Astrocyte (in vitro differentiated cells and primary cell): ENCODE measurements around the gene PPP3R1. TPM values are rescaled to one million over a fixed set of nuclear protein-coding genes. Genes with fewer than 3 reads are reported as not detected.

Source experiments
- DNase-seq: peaks from one replicate; pipeline ENCODE4 v3.0.0-alpha.2; 2010; ENCODE audit warnings: low read depth
- FAIRE-seq: peaks from 2 replicates; lab custom pipeline; 2011; peaks lifted over from hg19 to GRCh38; lab: Jason Lieb, UNC
- H2AFZ ChIP-seq: 2 replicates; pipeline ENCODE4 v1.6.0; 2012; ENCODE audit warnings: low read depth, low read length, inconsistent platforms
- H3K27ac ChIP-seq: 2 replicates; pipeline ENCODE4 v1.5.1; 2011; ENCODE audit warnings: low read depth, low read length, inconsistent platforms
- H3K27me3 ChIP-seq: 2 replicates; pipeline ENCODE4 v1.6.0; 2011; ENCODE audit warnings: low read length, inconsistent platforms; ENCODE audit not compliant: insufficient read depth
- H3K36me3 ChIP-seq: 2 replicates; pipeline ENCODE4 v1.5.1; 2011; ENCODE audit warnings: low read length, inconsistent platforms; ENCODE audit not compliant: insufficient read depth
- H3K4me1 ChIP-seq: 2 replicates; pipeline ENCODE4 v1.5.1; 2011; ENCODE audit warnings: low read length, inconsistent platforms; ENCODE audit not compliant: insufficient read depth
- H3K4me2 ChIP-seq: 2 replicates; pipeline ENCODE4 v1.6.0; 2012; ENCODE audit warnings: low read length, inconsistent platforms
- H3K4me3 ChIP-seq: 2 replicates; pipeline ENCODE4 v1.5.1; 2011; ENCODE audit warnings: low read depth, mild to moderate bottlenecking, low read length, inconsistent platforms; ENCODE audit not compliant: insufficient read depth
- H3K79me2 ChIP-seq: 2 replicates; pipeline ENCODE4 v1.6.0; 2012; ENCODE audit warnings: mild to moderate bottlenecking, low read length, inconsistent platforms; ENCODE audit not compliant: insufficient read depth
- H3K9ac ChIP-seq: 2 replicates; pipeline ENCODE4 v1.6.0; 2012; ENCODE audit warnings: mild to moderate bottlenecking, low read length, inconsistent platforms
- H3K9me3 ChIP-seq: 2 replicates; pipeline ENCODE4 v1.5.1; 2012; ENCODE audit warnings: low read depth, mild to moderate bottlenecking, low read length, inconsistent platforms; ENCODE audit not compliant: insufficient read depth
- H4K20me1 ChIP-seq: 2 replicates; pipeline ENCODE4 v1.6.0; 2012; ENCODE audit warnings: low read length, inconsistent platforms; ENCODE audit not compliant: insufficient read depth
- H3K27ac Mint-ChIP-seq: one replicate; pipeline ENCODE4 v1.8.0; 2021; ENCODE audit warnings: mild to moderate bottlenecking, mixed read lengths; ENCODE audit not compliant: unreplicated experiment
- H3K27me3 Mint-ChIP-seq: one replicate; pipeline ENCODE4 v1.8.0; 2021; ENCODE audit warnings: low read depth, mixed read lengths; ENCODE audit not compliant: unreplicated experiment
- H3K36me3 Mint-ChIP-seq: one replicate; pipeline ENCODE4 v1.8.0; 2021; ENCODE audit warnings: low read depth, mixed read lengths; ENCODE audit not compliant: unreplicated experiment
- H3K4me1 Mint-ChIP-seq: one replicate; pipeline ENCODE4 v1.8.0; 2021; ENCODE audit warnings: low read depth, mixed read lengths; ENCODE audit not compliant: unreplicated experiment
- H3K4me3 Mint-ChIP-seq: one replicate; pipeline ENCODE4 v1.8.0; 2021; ENCODE audit warnings: mild to moderate bottlenecking, moderate library complexity, mixed read lengths; ENCODE audit not compliant: unreplicated experiment
- H3K9me3 Mint-ChIP-seq: one replicate; pipeline ENCODE4 v1.8.0; 2021; ENCODE audit warnings: mild to moderate bottlenecking, mixed read lengths; ENCODE audit not compliant: unreplicated experiment
- EZH2 ChIP-seq: IDR thresholded peaks from 2 replicates; pipeline ENCODE4 v1.6.1; 2012; ENCODE audit warnings: mild to moderate bottlenecking, low read length, inconsistent platforms; ENCODE audit not compliant: insufficient read depth
- total RNA-seq: library from RNA; stranded (reverse); gene quantifications from 2 replicates; pipeline ENCODE4 v1.2.1, GENCODE V29; 2021
- TF ChIP-seq, protein P1 (sequence below): IDR thresholded peaks from 2 replicates; pipeline ENCODE4 v1.5.1; 2011; ENCODE audit warnings: low read depth, mild to moderate bottlenecking, inconsistent platforms, low read length, moderate library complexity; ENCODE audit not compliant: insufficient read depth

PPP3R1 gene
- total RNA-seq, 1 donor from 2014 or later = 80.6 TPM

GRCh38 chr2:68190991-68191731 is 61.2 kb downstream of the PPP3R1 start:
- peaks cover 27% of the 10 kb centered on the region for H3K4me1 Mint-ChIP-seq
- Histone ChIP-seq H3K36me3 (peaks cover under 1% of the 10 kb centered on the region), H3K4me2 (peak overlapping the region; percentile 18), H3K27me3 (no peaks in the 10 kb centered on the region), H2AFZ (no peak overlapping the region), H3K27ac (peak overlapping the region; percentile 41), H3K79me2 (peaks cover 94% of the 10 kb centered on the region), H3K4me3 (no peak overlapping the region), H3K9me3 (no peaks in the 10 kb centered on the region), H3K9ac (peak overlapping the region; percentile 10), H3K4me1 (peaks cover 15% of the 10 kb centered on the region), H4K20me1 (peaks cover 68% of the 10 kb centered on the region)
- no peaks in the 10 kb centered on the region for H3K27me3 Mint-ChIP-seq
- peak; percentile 5 for FAIRE-seq
- no peak overlapping the region for H3K4me3 Mint-ChIP-seq
- H3K27ac Mint-ChIP-seq = no peak overlapping the region
- H3K36me3 Mint-ChIP-seq = no peaks in the 10 kb centered on the region
- no peaks in the 10 kb centered on the region for H3K9me3 Mint-ChIP-seq
- DNase-seq = peak; percentile 73
- TF ChIP-seq, protein P1, sequence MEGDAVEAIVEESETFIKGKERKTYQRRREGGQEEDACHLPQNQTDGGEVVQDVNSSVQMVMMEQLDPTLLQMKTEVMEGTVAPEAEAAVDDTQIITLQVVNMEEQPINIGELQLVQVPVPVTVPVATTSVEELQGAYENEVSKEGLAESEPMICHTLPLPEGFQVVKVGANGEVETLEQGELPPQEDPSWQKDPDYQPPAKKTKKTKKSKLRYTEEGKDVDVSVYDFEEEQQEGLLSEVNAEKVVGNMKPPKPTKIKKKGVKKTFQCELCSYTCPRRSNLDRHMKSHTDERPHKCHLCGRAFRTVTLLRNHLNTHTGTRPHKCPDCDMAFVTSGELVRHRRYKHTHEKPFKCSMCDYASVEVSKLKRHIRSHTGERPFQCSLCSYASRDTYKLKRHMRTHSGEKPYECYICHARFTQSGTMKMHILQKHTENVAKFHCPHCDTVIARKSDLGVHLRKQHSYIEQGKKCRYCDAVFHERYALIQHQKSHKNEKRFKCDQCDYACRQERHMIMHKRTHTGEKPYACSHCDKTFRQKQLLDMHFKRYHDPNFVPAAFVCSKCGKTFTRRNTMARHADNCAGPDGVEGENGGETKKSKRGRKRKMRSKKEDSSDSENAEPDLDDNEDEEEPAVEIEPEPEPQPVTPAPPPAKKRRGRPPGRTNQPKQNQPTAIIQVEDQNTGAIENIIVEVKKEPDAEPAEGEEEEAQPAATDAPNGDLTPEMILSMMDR = no peak
- no peak for TF ChIP-seq EZH2

GRCh38 chr2:68189991-68190784 is 62.1 kb downstream of the PPP3R1 start:
- no peaks in the 10 kb centered on the region for H3K27me3 Mint-ChIP-seq
- Histone ChIP-seq H4K20me1 (peaks cover 62% of the 10 kb centered on the region), H3K27ac (peak overlapping the region; percentile 41), H3K27me3 (no peaks in the 10 kb centered on the region), H3K9ac (no peak overlapping the region), H3K4me2 (peak overlapping the region; percentile 18), H3K4me3 (no peak overlapping the region), H3K36me3 (peaks cover 7% of the 10 kb centered on the region), H2AFZ (no peak overlapping the region), H3K9me3 (no peaks in the 10 kb centered on the region), H3K4me1 (peaks cover 12% of the 10 kb centered on the region), H3K79me2 (peaks cover 91% of the 10 kb centered on the region)
- no peak overlapping the region for H3K27ac Mint-ChIP-seq
- TF ChIP-seq, protein P1 = no peak
- TF ChIP-seq EZH2 = no peak
- peaks cover 22% of the 10 kb centered on the region for H3K4me1 Mint-ChIP-seq
- DNase-seq = no peak
- no peaks in the 10 kb centered on the region for H3K36me3 Mint-ChIP-seq
- no peaks in the 10 kb centered on the region for H3K9me3 Mint-ChIP-seq
- FAIRE-seq = no peak
- no peak overlapping the region for H3K4me3 Mint-ChIP-seq
